HG03039 (cell line): ENCODE measurements around the gene CHRDL1.
"Not testable (repeated sequence)": the region's sequence is repeated elsewhere in the genome, so short reads cannot be mapped to it uniquely, and the experiment has no call there.

Experiments used
- ATAC-seq: cut with Tn5 transposase; IDR thresholded peaks from one replicate; pipeline ENCODE4 v1.9.1; 2021; ENCODE audit warnings: mild to moderate bottlenecking, moderate library complexity; ENCODE audit not compliant: unreplicated experiment

CHRDL1 gene, protein sequence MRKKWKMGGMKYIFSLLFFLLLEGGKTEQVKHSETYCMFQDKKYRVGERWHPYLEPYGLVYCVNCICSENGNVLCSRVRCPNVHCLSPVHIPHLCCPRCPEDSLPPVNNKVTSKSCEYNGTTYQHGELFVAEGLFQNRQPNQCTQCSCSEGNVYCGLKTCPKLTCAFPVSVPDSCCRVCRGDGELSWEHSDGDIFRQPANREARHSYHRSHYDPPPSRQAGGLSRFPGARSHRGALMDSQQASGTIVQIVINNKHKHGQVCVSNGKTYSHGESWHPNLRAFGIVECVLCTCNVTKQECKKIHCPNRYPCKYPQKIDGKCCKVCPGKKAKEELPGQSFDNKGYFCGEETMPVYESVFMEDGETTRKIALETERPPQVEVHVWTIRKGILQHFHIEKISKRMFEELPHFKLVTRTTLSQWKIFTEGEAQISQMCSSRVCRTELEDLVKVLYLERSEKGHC

DNA sequence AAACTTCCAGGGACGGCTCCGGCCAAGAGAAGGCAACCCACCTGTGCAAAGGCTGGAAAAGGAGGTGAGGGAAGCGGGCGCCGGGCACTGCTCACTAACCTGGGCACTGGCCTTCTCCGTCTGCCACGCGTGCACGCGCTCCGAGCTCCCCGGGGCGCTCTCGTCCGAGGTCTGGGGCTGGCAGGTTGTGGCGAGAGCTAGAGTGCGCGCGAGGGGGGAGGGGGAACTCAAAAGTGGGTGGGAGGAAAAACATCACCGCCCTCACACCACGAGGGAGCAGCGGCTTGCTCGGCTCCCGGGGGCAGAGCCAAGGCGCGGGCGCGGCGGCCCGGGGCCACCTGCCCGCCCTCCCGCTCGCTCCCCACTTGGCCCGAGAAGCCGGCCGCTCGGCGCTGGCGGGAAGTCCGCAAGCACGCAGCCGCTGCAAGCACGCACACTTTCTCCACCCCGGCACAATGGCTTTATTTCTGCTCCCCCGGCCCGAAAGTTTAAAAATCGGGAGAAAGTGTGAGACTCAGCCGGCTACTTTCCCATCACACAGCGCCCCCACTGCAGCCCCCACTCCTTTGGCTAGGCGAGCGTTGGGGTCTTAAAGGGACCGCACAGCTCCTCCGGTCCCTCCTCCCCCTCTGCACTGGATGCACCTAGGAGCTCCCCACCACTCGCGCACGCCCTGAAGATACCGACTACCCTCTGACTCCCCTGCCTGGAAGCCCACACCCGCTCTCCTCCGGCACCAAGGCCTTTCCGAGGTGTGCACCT is at the start of gene CHRDL1:
TSS of gene CHRDL1 (minus strand) at position 173 of the 762 bp plus-strand sequence. CDS start 3,636 bp downstream, outside the sequence.
- ATAC-seq, result no peak

DNA sequence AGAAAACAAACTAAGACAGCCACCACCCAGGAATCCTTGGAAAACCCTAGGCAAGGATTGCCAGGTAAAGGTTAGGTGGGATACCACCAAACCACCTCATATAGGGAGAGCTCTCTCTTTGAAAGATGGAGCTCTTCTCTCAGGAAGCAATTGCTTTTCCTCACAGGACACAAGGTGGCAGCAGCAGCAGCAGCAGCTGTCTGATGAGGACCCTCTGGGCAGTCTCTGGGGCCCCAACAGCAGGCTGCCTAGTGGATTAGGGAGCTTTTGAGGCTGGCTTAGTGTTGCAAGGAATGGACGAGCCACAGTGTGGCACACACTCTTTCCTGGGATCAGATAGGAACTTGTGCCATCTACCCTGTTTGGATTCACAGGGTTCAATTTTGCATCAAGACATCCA is 41.4 kb upstream of the CHRDL1 start:
- ATAC-seq, result no peak

DNA sequence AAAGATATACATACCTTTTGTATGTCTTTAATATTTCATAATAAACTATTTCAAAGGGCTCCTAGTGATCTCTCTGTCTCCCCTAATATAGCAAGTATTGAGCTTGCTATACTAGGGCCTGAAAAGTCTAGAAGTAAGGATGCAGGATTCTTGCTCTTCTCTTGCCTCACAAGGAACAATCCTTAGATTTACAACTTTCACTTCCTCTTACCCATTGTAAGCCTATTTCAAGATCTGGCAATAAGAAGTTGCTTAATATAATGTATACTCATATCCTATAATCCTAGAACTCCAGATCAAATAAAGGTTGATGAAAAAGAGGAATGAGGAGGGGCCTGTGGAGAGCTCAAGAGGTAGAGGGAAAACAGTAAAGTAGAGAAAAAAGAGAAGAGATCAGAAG is 40.8 kb upstream of the CHRDL1 start:
- ATAC-seq, result no peak

DNA sequence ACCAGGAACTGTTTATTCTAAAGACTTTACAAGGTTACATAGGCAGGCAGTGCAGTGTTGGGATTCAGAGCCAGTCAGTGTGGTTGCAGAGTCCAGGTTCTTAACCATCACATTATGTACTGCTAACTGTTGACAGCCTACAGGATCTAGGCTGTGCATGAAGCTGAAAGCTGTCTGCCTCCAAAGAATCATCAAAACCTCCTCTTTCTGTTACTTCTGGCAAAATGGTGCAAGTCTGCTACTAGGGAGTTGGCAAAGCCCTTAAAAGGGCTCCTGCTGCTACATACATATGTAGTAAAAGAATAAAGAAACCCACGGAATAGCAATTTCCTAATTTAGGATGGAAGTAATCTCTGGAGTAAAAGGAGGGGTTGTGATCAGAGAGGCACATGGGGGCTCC is 40.4 kb upstream of the CHRDL1 start:
- no peak for ATAC-seq

DNA sequence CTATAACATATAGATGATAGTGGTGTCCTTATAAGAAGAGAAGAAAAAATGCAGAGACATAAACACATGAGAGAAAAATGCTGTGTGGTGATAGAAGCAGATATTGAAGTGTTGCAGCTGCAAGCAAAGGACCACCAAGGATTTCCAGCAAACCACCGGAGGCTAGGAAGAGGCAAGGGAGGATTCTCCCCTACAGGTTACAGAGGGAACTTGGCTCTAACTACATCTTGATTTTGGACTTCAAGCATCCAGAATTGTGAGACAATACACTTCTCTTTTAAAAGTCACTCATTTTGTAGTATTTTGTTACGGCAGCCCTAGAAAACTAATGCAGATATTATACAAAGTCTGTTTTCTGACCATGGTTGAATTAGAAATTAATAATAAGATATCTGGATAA is 30.4 kb upstream of the CHRDL1 start:
- ATAC-seq, result no peak

DNA sequence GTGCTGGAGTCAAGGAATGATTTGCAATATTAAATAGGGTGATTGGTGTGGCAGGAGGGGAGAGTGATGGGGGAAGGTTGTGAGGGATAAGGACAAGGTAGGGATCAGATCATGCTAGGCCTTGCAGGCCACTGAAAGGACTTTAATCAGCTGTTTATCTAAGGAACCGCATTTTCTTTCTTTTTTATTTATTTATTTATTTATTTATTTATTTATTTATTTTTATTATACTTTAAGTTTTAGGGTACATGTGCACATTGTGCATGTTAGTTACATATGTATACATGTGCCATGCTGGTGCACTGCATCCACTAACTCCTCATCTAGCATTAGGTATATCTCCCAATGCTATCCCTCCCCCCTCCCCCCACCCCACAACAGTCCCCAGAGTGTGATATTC is 20.9 kb upstream of the CHRDL1 start:
- ATAC-seq, result not testable (repeated sequence)

DNA sequence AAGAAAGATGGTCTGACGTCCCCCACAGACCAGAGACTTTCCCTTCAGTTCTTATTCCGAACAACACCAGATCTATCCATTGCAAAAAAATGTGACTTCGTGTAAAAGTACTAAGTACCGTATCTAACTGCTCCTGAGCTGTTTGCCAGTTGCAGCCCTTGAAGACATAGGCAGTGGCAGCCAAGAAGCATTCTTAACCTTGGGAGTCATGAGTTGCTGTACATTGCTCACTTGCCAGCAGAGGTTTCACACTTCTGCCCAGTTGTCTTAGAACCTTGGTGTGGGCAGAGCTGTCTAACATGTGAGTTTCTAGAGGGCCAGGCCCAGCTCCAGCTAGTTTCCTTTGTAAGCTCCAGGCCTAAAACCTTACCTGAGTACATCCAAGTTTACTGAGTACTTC is 10.5 kb upstream of the CHRDL1 start:
- no peak for ATAC-seq

DNA sequence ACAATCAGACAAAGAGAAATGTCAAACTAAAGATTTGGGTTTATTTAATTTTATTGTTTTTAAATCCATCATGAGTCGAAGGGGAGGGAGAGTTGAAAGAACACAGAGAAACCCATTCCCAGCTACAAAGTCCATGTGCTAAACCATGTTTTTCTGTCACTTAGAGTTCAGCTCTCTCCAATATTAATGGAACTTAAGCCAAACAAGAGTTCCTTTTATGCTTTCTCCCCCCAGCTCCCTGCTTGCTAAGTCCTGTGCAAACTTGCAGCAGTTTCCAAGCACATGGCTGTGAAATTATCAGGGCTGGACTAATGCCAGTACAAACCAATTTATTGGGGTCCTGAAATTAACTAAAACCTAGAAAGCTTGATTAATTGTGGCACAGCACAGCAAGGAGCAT is 9.7 kb upstream of the CHRDL1 start:
- no peak for ATAC-seq

DNA sequence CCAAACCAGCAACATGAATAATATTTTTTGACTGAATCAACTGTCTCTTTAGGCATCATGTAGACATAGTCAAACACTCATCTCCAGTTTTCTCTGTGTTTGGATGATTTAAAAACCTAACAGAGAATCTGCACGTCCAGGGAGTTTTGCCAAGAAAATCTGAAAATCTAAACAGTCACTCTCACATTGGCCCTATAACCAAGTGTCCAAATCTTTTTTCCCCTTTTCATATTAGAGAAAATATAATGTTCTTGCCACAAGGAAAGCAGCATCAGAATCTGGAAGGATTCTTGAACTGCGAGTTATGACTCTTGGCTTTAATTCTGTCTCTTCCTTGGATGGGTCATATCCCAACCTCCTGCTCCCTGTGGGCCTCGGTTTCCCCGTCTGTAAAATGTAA is 8.8 kb upstream of the CHRDL1 start:
- ATAC-seq, result no peak

DNA sequence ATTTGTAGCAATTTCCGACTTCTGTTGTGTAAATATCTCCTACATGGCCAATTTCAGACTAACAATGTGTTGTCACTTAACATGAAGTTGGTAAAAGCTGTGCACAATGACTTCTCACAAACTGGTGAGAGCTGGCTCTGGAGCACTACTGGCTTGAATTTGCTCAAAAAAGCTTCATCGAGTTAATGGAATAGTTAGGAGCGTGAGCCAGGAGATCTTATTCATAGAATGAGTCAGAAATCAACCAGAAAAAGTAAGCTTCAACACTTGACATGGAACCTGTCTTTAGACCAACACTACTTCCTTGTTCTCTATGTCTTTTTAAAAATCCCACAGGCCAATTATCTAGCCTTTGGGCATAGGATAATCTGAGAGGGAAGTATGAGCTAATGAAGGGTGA is 7.9 kb upstream of the CHRDL1 start:
- no peak for ATAC-seq

DNA sequence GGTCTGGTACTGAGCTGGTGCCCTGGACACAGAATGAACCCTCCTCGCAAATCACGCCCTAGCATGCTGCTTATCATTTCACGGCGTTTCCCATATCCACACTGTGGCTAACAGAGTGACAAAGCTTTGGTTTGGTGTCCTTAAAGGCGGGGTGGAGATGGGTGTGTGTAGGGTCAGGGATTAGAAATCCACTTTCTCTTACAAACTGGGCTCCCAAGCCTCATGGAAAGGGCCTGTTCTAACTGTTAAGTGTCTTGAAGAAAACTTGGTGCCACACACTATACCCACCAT is 735 bp upstream of the CHRDL1 start:
- ATAC-seq, result no peak

DNA sequence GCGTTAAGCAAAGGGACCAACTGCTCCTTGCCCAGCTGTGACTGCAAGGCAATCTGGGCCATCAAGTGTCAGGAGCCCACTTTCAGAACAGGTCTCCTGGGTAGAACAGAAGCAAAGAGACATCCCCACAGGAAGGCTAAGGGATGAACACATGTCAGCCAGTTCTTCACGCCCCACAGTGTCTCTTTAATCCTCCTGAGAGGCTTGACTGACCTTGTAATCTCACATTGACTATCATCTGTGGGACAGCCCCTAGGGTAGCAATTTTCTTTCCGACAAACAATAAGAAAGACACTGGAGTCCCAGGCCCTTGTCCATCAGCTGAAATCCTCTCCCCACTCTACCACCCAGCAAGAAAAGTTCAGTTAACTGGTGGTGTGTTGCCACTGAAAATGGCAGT is 1.0 kb downstream of the CHRDL1 start:
- no peak for ATAC-seq

DNA sequence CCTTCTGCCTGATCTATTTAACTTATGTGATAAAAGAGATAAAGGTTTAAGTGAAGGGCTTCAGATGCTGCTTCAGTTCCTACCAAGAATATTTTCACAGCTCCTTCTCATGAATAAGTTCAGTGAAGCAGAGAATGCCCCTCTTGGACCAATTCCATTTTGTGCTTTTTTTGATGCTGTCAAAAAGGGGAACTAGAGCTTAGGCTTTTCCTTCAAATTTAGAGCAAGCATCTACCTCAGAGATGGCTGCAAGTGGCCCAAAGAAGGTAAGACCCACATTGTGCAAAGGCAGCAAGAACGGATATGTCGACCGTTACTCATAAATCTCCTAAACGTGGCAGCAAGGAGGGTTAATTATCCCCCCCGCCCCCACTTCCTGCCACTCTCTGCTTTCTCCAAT is 4.5 kb downstream of the CHRDL1 start:
- ATAC-seq, result no peak

DNA sequence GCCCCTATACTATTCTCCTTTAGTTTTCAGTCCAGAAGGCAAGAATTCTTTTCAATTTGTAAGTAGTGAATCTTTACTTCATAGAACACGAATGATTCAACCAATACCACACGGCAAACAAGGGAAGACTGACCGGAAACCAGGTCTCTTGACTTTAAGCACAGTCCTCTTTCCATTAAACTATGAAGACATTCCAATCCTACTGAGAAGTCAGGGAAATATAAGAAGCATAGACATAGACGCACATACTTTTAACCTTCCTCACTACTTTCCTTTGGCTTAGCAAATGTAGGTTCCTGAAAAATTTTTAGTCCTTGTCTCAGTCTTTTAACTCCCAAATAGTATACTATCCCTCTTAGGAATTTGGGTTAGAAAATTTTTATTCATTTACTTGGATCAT is 9.1 kb downstream of the CHRDL1 start:
- ATAC-seq, result no peak

DNA sequence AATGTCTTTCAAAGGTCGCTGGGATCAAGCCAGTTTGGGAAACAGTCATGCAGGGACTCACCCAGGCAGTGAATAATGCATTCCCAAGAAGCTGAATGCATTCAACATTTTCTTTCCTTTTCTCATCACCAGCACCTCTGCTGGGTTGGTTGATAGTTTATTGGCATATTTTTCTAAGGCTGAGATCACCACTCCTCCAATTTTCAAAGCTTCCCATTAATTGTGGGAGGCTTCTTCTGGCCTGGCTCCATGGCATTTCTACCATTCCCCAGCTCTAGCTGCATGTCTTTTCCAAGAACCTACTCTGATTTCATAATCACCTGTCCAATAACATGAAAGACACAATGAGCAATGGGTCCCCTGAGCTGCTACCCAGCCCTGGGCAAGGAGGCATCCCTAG is 35.8 kb downstream of the CHRDL1 start:
- no peak for ATAC-seq

DNA sequence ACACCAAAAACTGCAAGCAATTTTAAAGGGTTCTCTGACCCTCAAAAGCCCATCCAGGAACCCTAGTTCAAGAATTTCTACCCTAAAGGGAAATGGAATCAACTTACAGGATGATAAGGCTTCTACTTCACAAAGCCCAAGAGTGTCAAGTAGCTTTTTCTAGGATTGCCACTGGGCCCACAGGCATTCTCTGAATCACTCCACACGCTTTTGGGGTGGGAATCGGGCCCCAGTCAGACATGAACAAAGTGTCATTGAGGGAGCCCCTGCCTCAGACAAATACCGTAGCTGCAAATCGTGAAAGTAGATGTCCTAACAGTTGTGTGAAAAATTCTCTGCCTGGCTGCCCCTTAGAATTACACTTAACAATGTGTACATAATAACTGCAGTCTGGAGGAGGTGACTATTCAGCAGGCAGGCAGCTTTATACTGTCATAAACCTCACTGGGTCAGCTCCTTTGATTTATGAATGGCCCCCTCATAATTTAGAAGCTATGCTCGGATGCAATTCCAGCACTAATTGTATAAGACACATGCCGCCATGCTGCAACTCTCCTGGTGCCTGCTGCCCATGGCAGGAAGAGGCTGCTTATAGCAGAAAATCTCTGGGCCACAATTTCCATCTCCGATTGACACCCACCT is 36.7 kb downstream of the CHRDL1 start:
- no peak for ATAC-seq

DNA sequence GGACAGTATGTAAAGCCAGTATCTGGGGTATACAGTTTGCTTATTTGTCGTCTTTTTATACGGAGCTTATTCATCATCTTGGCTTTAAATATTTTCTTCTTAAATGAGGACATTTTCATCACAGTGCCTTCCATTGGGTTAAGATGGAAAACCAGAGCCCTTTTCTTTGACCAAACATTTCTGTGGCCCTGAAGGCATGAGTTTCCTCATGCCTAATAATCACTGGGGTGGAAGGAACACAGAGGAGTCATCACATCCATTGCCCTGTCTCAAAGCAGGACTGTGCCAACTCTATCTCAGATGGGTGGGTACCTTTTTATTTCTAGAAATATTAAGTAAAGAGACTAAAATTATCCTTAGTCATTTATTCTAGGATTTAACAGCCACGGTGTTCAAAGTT is 40.0 kb downstream of the CHRDL1 start:
- no peak for ATAC-seq

DNA sequence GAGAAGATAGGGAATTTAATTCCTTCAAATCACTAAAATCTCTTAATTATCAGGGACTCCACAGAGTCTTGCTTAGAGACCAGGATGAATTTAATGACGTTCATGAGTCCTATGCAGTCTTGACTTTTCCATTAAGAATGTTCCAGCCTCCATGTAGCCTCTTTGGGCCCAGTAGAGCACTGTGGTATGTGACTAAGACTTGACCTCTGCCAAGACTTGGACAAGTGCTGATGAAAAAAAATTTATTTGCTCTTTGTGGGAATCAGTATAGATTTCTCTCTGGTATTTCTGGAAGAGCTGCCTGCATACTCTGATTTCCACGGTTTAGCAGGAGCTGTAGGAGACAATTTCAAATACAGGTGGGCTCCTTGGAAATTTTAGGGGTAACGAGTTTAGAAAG is 40.6 kb downstream of the CHRDL1 start:
- no peak for ATAC-seq

DNA sequence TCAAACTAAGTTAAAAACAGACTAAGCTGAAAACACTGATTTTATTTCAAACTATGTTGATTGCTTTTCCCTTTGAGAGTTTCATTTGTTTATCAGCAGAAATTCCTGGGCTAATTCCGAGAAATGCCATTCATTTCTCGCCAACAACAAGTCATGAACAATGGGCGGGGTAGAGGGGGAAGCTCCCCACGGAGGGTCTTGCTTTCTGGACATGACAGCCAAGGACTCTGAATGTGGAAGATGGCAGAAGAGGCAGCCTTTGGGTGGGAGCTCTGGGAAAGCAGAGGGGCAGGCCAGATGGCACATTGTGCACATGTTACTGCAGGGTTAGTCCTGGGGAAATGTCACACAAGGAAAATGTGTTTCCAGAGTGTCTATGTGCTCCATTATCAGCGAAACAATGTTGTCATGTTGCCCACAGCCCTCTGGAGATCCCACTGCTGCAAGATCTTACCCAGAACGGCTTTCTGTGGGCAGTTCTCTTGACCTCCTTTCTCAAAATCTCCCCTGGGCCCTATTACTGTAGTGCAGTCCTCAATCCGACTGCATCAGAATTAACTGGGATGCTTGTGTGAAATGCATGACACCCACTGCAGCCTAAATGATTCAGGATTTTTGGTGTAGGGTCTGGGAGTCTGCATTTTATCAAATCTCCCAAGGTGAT is 45.0 kb downstream of the CHRDL1 start:
- no peak for ATAC-seq

DNA sequence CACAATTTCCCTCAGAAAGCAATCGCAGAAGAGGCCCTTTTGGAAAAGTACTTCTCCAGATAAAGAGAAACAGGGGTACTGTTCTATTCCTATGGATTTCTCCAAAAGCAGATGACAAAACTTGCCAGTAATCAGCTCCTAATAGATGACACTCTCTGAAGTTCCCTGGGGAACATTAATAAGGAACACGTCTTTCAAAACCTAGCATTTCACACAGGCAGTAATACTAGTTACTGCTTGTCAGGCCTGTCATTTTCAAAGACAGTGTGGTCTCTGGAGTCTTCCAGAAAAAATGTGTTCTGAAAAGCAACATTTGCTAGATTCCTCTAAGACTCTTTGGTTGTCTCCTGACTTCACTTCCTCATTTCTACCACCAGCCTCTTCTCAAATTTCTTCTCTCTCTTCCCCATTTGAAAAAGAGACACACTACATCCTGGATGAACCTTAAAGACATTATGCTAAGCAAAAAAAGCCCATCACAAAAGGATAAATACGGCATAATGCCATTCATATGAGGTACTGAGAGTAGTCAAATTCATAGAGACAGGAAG is 47.3 kb downstream of the CHRDL1 start:
- ATAC-seq, result no peak

DNA sequence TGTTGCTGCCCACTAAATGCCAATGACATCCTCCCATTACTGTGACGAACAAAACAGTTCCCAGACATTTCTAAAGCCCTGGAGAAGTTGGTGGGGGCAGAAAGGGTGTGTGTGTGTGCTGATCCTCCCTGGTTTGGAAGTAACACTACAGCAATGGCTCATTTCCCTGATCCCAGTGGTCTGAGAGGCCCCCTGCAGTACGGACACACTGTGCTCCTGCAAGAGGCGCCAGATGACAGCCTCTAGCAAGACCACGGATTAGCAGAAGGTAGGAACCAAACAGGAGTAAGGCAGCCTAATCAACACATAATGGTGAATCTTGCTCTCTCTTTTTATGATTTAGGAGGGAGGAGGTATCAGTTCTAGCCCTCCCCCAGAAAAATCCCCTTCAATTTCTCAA is 49.6 kb downstream of the CHRDL1 start:
- no peak for ATAC-seq
